BJ (cell line): ENCODE data around the gene KIF6. TPM values are rescaled to one million over a fixed set of nuclear protein-coding genes. Genes with fewer than 3 reads are reported as not detected.

Source experiments
- CTCF ChIA-PET: fragments of 350-600 bp; formaldehyde crosslinking; extraction: SDS; loops from one replicate; lab custom pipeline; 2021; ENCODE audit warnings: antibody characterized with exemption, inconsistent platforms; lab: Yijun Ruan, JAX
- POLR2A ChIA-PET: fragments of 300-600 bp; sonication (Branson Sonifier 250); formaldehyde crosslinking; extraction: SDS; loops from one replicate; lab custom pipeline; 2021; ENCODE audit warnings: antibody characterized with exemption; lab: Charles Lee
- DNase-seq: peaks from one replicate; pipeline ENCODE4 v3.0.0-alpha.2; 2011; ENCODE audit warnings: low read depth
- H3K27me3 ChIP-seq: 2 replicates; pipeline ENCODE4 v1.6.0; 2011; ENCODE audit warnings: low read length; ENCODE audit not compliant: control insufficient read depth, insufficient read depth
- H3K36me3 ChIP-seq: 2 replicates; pipeline ENCODE4 v1.5.1; 2011; ENCODE audit warnings: low read length; ENCODE audit not compliant: control insufficient read depth, insufficient read depth
- H3K4me3 ChIP-seq: 2 replicates; pipeline ENCODE4 v1.5.1; 2011; ENCODE audit warnings: low read depth, mild to moderate bottlenecking, control low read depth, low read length
- polyA plus RNA-seq: library from polyadenylated mRNA; depleted of rRNA; stranded (reverse); fragments of >200 nt; gene quantifications from 2 replicates; pipeline ENCODE4 v1.2.3, GENCODE V29; 2011
- TF ChIP-seq, protein P1 (sequence below): IDR thresholded peaks from 2 replicates; pipeline ENCODE4 v1.5.1; 2011; ENCODE audit warnings: low read depth, mild to moderate bottlenecking, control low read depth, inconsistent platforms, low read length, moderate library complexity; ENCODE audit not compliant: insufficient read depth

The KIF6 gene
- polyA plus RNA-seq, 1 experiment: 0.56 TPM

DNA sequence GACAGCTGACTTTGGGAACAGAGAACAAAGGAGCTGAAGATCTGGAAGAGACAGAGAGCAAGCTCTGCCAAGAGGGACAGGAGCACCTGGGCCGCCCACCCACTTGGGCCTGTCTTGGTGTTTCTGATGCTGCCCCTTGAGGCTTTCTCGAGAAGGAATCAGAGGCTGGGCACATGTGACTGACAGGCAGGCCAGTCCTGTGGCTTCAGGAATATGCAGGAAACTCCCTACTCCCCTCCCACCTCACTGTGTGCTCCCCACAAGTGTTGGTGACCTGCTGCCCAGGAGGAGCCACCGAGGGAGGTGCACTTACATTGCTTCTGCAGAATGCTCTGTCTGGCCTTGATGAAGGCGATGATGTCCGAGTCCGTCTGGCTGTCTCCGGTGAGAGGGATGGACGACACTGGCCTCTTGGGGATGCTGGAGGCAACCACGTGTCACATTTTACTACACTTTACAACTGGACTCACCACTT is 381.8 kb downstream of the KIF6 start:
- POLR2A ChIA-PET: no interaction called here

DNA sequence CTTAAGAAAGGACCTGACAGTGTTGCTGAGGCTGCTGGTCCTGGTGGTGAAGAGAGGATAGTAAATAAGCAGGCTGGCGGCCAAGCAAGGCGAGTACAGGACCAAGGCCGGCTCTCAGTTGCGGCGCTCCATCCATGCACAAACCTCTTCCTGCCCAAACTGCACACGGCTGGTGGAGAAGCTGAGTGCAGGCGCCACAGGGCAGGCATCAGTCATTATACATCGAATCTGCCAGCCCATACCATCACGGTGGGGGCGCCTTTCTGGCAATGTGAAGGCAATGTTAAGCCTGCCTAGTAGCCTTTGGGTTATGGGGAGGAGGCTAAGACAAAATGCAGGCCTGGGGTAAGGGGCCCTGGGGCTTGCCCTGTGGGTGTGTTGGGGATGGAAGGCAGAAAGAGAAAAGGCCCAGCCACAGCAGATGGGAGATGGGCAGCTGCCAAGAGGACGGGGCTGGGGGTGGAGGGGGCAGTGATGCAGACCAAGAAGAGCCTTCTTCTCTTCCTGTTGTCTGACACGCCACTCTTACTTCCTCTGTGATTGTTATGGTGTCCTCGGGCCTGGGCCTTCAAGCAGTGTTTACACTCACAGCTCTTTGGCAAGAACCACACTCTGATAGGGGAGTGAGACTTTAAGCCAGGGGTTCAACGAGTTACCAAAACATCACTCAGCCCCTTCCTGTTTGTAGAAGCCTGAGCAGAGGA is 382.4 kb downstream of the KIF6 start:
- H3K27me3 ChIP-seq: 0 out of 2 replicates have a peak, but pooled peaks cover 1% of the 10 kb centered on the region
- no peaks in the 10 kb centered on the region for H3K36me3 ChIP-seq
- TF ChIP-seq, protein P1, sequence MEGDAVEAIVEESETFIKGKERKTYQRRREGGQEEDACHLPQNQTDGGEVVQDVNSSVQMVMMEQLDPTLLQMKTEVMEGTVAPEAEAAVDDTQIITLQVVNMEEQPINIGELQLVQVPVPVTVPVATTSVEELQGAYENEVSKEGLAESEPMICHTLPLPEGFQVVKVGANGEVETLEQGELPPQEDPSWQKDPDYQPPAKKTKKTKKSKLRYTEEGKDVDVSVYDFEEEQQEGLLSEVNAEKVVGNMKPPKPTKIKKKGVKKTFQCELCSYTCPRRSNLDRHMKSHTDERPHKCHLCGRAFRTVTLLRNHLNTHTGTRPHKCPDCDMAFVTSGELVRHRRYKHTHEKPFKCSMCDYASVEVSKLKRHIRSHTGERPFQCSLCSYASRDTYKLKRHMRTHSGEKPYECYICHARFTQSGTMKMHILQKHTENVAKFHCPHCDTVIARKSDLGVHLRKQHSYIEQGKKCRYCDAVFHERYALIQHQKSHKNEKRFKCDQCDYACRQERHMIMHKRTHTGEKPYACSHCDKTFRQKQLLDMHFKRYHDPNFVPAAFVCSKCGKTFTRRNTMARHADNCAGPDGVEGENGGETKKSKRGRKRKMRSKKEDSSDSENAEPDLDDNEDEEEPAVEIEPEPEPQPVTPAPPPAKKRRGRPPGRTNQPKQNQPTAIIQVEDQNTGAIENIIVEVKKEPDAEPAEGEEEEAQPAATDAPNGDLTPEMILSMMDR: no peak
- no peak for DNase-seq
- ChIA-PET POLR2A (no interaction called here), CTCF (no interaction called here)
- H3K4me3 ChIP-seq: no peak overlapping the region

More for the DNA sequence above, 381.8 kb downstream of the KIF6 start:
- Histone ChIP-seq H3K4me3 (no peak overlapping the region), H3K27me3 (0 out of 2 replicates have a peak, but pooled peaks cover 1% of the 10 kb centered on the region), H3K36me3 (no peaks in the 10 kb centered on the region)
- TF ChIP-seq, protein P1: no peak
- no peak for DNase-seq
- CTCF ChIA-PET: interaction anchor here (1.6 kb wide), 1 partner anchor 19 kb away, joined by 5 read pairs; no protein-coding TSS in a partner anchor

GRCh38 chr6:39341937-39342336 is 383.3 kb downstream of the KIF6 start:
- H3K27me3 ChIP-seq: 0 out of 2 replicates have a peak, but pooled peaks cover 1% of the 10 kb centered on the region
- no peaks in the 10 kb centered on the region for H3K36me3 ChIP-seq
- ChIA-PET CTCF (interaction anchor here (0.9 to 1.2 kb wide), 2 partner anchors 8 to 28 kb away, joined by 3 to 4 read pairs; partner anchors contain the start of gene KCNK17), POLR2A (no interaction called here)
- DNase-seq: no peak
- H3K4me3 ChIP-seq: no peak overlapping the region
- TF ChIP-seq, protein P1: no peak

- H3K27me3 ChIP-seq: 0 out of 2 replicates have a peak, but pooled peaks cover 1% of the 10 kb centered on the region
- DNase-seq: no peak
- H3K36me3 ChIP-seq: no peaks in the 10 kb centered on the region
- CTCF ChIA-PET: interaction anchor here (0.9 to 1.2 kb wide), 3 partner anchors 9 to 27 kb away, joined by 3 to 4 read pairs (median 3); partner anchors contain the start of gene KCNK17
- no peak overlapping the region for H3K4me3 ChIP-seq
- POLR2A ChIA-PET: no interaction called here
- TF ChIP-seq, protein P1: no peak
Measured at GRCh38 chr6:39341352-39341751, 383.9 kb downstream of the KIF6 start.

GRCh38 chr6:39339868-39340550 is 385.2 kb downstream of the KIF6 start:
- H3K36me3 ChIP-seq: no peaks in the 10 kb centered on the region
- POLR2A ChIA-PET: no interaction called here
- TF ChIP-seq, protein P1: no peak
- H3K27me3 ChIP-seq: 0 out of 2 replicates have a peak, but pooled peaks cover 1% of the 10 kb centered on the region
- H3K4me3 ChIP-seq: no peak overlapping the region
- CTCF ChIA-PET: interaction anchor here (0.6 kb wide), 1 partner anchor 22 kb away, joined by 3 read pairs; no protein-coding TSS in a partner anchor
- no peak for DNase-seq
